Glomerular visceral epithelial cell (primary cell): ENCODE measurements around the gene CCDC191.

Source experiments
- DNase-seq: peaks from one replicate; pipeline ENCODE4 v3.0.0-alpha.2; 2016; ENCODE audit errors: extremely low spot score

The CCDC191 gene, protein sequence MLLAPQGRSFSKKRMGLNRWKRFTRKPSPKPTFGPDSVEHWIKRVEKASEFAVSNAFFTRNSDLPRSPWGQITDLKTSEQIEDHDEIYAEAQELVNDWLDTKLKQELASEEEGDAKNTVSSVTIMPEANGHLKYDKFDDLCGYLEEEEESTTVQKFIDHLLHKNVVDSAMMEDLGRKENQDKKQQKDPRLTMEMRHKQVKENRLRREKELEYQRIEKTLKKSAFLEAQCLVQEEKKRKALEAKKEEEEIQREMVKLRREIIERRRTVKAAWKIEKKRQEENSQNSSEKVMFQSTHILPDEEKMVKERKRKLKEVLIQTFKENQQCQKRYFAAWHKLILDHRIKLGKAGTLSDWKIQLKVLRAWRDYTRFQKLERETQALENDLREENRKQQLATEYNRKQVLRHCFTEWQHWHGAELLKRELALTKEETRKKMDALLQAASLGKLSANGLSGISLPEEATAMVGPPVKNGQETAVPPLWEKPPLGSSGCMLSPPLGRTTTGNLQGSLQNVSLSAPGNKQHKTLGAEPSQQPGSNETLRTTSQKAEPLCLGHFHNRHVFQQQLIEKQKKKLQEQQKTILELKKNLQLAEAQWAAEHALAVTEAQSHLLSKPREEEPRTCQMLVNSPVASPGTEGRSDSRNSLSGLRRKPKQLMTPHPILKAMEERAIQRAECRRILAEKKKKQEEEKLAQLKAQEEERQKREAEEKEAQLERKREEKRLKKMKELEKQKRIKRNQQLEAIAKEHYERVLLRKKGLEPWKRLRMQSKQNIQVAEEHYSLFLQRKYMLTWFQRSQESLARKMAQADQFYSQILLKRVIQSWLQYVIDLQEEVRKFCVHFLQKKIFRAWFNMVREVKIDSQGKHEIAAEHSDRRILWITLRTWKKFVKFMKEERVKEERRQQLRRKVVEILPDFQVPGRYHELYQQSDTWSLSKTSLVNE

DNA sequence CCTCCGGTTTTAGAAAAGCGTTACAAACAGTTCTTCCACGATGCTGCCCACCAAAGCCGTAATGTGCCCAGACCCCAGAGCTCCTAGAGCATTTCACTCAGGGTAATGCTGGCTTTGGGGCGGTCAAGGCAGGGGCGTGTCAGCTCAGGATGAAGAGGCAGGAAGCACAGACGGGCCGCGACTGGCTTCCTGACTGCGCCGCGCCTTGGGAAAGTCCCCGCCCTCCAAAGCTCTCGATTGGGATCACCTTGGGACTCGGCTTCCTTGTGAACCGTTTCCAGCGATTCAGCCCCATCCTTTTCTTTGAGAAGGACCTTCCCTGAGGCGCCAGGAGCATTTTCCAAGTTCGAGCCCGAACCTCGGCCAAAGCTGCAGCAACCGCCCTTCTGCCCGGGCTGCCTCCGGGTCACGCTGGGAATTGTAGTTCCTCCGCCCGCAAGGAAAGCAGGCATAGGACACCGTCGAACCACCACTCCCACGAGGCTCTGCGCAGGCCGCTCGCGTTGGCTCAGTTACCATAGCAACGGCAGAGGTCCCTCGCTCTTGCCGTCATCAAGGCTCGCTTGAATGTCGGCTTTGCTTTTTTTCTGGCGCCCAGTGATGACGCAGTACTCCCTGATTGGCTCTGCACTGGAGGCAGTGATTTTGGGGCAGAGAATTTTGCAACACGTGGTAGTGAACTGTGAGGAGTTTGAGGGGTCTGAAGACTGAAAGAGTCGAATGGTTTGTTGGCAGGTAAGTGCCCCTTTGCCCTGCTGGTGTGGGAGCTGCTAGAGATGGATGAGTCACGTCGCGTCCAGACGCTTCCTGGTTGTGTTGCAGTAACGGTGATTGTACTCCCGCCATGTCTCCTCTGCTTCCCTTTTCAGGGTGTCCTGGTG lies at the start of gene CCDC191, which contains the start of gene QTRT2:
Gene CCDC191 (minus strand): TSS at position 397 of the 881 bp plus-strand sequence. CDS start 60 bp downstream, at position 337.
Gene QTRT2 (plus strand): TSS at position 608 of the 881 bp plus-strand sequence. CDS start 8,521 bp downstream, outside the sequence.
- DNase-seq = peak; percentile 99

DNA sequence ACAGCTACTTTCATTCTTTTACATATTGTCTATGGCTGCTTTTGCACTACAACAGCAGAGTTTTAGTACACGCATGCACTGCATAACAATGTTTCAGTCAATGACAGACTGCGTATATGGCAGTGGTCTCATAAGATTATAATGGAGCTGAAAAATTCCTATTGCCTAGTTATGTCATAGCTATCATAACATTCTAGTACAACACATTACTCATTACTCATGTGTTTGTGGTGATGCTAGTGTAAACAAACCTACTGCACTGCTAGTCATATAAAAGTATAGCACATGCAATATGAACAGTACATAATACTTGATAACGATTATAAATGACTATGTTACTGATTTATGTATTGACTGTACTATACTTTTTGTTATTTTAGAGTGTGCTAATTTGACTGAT lies 48.1 kb upstream of the CCDC191 start:
- no peak for DNase-seq

DNA sequence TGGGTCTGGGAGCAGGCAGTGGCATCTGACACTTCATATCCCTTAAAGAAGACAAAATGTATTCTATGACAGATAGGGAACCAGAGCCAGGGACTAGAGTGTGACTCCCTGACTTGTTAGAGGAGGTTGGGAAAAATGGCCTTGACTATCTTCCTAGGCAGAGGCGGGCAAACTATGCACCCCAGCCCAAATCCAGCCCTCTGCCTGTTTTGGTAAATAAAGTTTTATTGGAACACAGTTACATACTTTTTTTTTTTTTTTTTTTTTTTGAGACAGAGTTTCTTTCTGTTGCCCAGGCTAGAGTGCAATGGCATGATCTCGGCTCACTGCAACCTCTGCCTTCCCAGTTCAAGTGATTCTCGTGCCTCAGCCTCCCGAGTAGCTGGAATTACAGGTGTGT lies 47.5 kb upstream of the CCDC191 start:
- DNase-seq = no peak

DNA sequence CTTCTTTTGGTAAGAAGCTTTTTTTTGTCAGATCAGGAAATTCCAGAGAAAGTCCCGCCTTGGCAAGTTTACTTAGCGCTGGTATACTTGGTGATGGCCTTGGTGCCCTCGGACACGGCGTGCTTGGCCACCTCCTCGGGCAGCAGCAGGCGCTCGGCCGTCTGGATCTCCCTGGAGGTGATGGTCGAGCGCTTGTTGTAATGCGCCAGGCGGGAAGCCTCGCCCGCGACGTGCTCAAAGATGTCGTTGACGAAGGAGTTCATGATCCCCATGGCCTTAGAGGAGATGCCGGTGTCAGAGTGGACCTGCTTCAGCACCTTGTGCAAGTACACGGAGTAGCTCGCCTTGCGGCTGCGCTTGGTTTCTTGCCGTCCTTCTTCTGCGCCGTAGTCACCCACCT lies 46.9 kb upstream of the CCDC191 start:
- DNase-seq = no peak

DNA sequence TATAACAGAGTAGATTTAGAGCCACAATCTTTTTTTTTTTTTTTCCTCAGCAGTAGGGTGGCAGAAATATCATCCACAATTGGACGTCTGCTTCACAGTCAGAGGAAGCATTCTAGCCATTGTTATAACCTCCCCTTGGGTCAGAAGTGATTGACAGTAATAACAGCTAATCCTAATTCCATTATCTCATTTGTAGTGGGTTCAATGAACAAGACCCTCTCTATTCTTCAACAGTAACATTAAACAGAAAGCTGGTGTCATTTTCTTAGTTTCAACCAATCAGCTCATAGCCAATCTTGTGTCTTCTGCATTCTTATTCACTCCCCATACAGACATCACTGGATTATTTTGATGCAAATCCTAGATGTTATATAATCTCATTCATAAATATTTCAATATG lies 44.8 kb upstream of the CCDC191 start:
- no peak for DNase-seq

DNA sequence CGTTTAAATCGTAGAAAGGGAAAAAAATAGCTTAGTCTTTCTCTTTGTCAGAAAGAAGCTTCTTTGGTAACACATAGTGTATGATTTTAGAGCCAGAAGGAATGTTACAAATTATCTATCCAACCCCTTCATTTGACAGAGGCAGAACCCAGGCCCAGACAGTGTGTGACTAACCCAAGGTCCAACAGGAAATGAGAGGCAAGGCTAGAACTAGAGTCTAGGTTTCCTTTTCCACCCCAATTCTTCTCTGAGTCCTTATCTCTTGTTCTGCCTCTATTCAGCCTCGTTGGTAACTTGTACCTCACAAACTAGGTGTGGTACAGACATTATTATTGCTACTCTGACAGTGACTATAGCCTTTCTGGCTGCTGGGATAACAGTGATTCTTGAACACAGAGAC lies 39.5 kb upstream of the CCDC191 start:
- DNase-seq = no peak

DNA sequence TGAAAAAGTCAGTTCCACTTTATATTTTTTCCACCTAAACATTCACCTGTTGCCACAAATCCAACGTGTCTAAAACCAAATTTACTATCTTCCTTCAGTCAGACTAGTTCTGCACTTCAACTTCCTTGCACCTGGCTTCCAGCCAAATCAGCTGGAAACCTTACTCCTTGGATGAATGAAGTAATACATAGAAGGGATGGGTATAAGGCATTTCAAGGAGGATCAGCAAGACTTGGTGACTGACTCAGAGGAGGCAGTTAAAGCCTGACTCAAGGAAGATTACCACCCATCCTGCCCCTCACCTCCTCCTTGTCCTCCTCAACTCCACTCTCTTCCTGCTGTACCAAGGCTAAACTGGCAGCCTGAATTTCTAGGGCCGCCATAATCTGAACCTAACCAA lies 37.3 kb upstream of the CCDC191 start:
- DNase-seq = peak; percentile 64

DNA sequence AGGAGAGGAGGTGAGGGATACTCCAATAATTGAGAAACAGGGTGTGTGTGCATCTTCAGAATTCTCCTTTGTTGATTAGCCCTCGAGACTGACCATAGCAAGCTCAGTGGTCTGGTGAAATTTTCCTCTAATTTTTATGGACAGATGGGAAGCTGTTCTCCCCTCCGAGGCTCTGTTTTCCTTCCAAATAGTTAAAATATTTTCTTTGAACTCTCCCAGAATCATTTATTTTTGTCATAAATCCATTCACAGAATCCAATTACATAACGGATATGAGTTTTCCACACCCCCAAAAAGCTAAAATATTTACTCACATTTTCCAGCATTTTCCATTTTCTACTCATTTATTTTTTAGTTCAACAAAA lies 36.7 kb upstream of the CCDC191 start:
- DNase-seq = no peak

DNA sequence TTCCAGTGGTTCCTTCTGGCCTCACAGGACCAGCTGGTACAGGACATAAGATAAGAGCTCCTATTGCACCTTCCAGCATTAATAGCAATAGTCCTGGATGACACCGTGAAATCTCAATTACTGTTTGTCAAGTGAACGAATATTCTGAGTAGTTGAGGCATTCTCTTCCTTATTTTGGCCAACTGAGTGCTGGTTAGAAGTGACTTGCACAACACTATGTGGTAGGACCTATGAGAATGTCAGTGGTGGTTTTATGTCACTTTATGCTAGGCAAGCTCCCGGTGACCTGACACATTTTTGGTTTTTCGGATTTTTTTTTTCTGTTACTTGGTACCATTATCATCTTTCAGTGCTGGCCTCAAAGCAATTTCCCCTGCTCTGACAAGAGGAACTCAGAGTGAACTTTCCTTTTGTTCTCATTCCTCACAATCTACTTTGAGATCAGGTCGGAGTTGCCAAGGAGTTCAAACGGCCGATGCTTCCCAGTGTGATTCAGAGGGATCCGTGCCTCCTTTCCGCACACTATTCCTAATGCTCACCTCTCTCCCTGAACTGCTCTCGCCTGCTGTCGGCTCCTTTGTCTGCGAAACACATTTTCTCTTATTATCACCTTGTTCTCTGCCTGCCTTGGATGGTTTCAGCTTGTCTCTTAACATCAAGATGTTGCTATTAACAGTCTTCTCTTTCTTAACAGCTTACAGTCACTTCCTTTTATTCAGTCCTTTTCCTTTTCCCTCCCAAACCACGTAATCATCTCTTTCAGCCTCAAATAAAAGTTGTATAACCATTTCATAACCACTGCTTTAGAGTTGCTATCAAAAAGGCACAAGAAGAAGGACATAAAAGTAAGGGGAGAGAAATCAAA lies 36.1 kb upstream of the CCDC191 start:
- DNase-seq = no peak

DNA sequence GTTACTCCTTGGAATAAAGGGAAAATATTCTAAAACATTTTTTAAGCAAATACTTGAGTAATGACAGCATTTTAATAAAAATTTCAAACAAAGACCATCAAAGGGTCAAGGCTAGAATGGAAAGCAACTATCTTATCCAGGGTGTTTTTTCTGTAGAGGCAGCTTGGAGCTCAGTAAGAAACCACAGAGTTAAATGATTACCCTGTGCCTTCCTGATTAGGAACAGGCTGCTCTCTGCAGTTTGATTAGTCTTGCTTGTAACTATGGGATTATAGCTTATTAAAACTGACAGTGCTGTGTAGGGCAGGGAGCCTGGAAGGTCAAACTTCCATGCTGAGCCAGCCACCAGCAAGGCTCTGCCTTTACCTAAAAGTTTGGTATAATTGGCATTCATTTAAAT lies 33.3 kb upstream of the CCDC191 start:
- DNase-seq = no peak

DNA sequence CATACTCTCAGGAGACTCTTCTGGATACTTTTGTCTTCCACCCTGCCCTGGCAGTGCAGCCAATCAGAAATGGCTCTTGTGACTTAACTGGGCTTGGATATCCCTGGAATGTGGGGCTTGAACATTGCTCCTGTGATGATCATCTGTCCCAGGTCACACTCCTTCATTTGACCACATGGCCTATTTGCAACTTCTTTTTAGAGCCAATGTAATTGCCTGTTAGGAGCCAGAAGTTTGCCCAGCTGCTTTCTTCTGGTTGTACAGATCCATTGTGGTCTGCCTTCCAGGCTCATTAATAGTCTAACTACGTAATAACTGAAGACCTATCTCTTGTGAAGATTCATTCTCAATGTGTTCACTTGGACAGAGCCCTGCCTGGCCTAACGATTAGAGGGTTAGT lies 30.0 kb upstream of the CCDC191 start:
- DNase-seq = no peak

DNA sequence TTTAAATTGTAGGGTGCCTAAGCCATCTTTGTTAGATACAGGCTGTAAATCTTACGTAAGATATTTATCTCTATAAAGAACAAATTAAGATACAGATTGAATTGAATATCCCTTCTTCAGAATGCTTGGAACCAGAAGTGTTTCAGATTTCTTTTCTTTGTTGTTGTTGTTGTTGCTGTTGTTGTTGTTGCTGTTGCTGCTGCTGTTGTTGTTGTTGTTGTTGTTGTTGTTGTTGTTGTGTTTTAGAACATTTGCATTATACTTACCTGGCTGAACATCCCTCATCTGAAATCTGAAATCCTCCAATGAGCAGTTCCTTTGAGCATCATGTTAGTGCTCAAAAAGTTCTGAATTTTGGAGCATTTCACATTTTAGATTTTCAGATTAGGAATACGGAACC lies 26.8 kb upstream of the CCDC191 start:
- DNase-seq = no peak

DNA sequence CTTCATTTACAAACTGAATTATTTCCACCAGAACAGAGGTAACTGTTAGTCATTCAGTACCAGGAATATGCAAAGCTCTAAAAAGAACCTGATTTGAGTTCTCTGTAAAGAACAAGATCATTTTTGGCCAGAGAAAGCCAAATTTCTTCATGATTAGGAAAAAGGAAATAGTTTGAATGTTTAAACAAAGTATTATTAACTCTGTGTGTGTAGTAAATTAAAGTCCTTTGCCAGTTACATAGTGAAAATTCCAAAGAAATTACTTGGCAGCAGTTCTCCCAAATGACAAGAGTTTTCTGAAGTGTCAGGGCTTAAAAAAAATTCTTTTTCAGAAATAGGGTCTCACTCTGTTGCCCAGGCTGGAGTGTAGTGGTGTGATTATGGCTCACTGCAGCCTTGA lies 24.7 kb upstream of the CCDC191 start:
- DNase-seq = no peak

DNA sequence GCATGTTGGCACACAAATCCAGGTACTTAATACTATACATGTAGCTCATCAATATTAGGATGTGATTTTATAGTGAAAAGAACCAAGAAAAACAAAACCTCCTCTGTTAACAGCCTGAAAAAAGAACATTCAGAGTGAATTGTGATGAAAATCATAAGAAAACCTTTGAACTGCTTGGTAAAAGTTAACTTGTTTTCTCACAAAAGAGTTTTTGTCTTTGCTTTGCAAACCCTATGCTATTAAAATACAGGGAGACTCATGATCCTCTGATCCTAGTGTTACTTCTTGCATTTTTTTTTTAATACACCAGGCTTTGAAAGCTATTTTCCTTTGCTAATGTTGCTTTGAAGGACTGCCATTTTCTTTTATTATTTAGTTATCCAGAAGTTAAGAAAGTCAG lies 23.9 kb upstream of the CCDC191 start:
- no peak for DNase-seq

DNA sequence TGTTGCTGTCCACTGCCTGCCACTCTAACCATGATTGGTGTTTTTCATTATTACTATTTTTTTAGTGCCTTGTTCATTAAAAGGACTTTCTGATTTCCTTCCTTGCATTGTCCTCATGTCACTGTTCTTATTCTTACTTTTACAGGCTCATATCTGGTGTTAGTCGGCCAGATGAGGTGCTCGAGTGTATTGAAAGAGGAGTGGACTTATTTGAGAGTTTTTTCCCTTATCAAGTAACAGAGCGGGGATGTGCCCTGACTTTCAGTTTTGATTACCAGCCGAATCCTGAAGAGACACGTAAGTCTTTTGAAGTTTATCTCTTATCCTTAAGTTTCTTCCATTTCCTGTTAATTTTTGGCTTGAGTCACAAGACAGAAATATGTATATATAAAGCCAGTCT lies 23.4 kb upstream of the CCDC191 start:
- DNase-seq = no peak

DNA sequence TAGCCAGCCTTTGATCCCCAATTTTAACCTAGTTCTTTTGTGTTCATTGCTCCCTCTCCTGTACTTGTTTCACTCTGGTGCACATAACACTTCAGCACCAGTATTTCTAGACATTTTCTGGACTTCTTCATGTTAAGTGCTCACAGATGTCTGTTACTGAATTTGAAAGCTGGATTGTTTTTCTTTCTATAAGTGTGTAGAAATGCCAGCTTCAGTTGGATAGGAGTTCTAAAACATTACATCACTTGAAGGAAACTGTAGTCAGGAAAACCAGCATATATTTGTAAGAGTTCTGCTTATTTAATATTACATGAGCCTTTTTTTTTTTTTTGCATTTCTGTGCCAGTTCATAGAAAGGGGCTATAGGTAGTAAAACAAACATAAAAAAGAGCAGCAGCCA lies 21.8 kb upstream of the CCDC191 start:
- DNase-seq = no peak

DNA sequence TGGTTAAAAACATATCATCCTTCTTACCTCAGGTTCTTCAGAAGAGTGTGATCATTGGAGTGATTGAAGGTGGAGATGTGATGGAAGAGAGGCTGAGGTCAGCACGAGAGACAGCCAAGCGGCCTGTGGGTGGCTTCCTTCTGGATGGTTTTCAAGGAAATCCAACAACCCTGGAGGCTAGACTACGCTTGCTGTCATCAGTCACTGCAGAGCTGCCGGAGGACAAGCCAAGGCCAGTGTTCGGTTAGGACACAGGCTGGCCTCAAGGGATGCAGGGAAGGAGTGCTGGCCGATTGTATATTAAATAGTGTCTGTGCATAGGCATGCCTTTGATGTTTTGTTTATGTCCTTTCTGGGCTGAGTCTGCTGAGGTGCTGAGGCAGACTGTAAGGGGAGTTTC lies 20.4 kb upstream of the CCDC191 start:
- no peak for DNase-seq

DNA sequence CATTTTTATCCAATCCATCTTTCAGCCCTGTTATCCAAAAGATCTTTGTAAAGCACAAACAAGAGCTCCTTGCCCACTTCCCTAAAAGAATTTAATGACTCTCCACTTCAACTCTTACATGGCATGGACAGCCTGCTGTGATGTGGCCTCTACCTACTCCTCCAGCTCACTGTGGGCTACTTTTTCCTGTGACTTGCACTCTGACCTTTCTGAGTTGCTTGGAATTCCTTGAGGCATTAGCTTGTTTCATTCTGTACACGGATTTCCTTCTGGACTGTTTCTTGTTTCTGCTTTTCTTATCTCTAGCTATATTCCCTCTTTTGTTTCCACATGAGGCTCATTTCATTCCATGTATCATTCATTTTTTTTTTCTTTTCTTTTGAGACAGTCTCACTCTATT lies 15.5 kb upstream of the CCDC191 start:
- DNase-seq = no peak

DNA sequence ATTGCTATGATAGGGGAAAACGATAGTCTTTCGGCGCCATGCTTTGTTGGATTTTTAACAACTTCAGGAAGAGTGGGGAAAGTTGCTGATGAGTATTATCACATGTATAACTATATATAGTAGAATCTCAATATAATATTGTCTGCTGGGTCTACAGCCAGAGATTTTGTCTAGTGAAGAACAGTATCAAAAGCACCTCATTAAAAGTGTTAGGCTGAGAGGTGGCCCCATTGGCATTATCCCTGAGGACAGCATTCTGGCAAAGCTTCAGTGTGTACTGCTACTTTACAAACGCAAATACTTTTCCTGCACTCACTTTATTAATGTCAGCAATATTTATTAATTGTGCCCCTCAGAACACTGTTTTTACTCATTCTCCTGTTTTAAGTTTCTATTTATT lies 12.0 kb upstream of the CCDC191 start:
- DNase-seq = no peak

DNA sequence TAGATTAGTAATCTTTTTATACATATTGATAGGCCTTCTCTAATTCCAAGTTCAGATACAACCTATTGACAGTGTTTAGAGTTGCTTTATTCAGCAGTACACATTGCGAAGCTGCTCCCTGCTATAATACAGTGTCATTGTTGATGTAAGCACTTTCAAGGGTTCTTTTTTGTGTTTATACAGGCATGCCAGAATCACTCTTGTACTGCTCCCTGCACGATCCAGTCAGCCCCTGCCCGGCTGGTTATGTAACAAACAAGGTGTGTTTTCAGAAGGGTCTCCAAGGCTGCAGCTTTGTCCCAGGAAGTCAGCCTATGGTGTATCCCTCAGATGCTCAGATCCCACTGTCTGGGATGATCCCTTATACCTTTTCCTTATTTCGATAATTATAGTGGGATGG lies 11.5 kb upstream of the CCDC191 start:
- no peak for DNase-seq
